Measurements from ENCODE around the gene FHOD1. TPM values are rescaled to one million over a fixed set of nuclear protein-coding genes. Genes with fewer than 3 reads are reported as not detected.
A peak's percentile ranks its signal among the peaks of the same experiment; 100 is the strongest.

Gene FHOD1
- total RNA-seq, 4 donors from 2014 or later, result 17.9 to 26.4 (median 24.3) TPM

GRCh38 chr16:67238278-67238575 lies 9.1 kb downstream of the FHOD1 start:
- Histone ChIP-seq H3K27ac (no peak overlapping the region), H3K36me3 (peaks cover 42 to 52% of the 10 kb centered on the region in 2 donors), H3K9me3 (no peaks in the 10 kb centered on the region), H3K27me3 (no peaks in the 10 kb centered on the region), H3K4me1 (peaks cover 30 to 37% of the 10 kb centered on the region in 2 donors), H3K4me3 (replicated peaks in 1 of 3) (no peak overlapping the region)
- 98 to 100% methylated on average over 2 to 3 of the region's 3 CpGs for WGBS, 2 donors
- DNase-seq, result no peak
- TF ChIP-seq POLR2A (IDR thresholded peaks at IDR 0.05) (no peak), CTCF (IDR thresholded peaks at IDR 0.05) (no peak)
- intact Hi-C loops (cut with DNase I), result no loop called here

- Histone ChIP-seq H3K4me1 (peaks cover 29 to 31% of the 10 kb centered on the region in 2 donors), H3K36me3 (peaks cover 43 to 54% of the 10 kb centered on the region in 2 donors), H3K27ac (no peak overlapping the region), H3K9me3 (no peaks in the 10 kb centered on the region), H3K27me3 (no peaks in the 10 kb centered on the region), H3K4me3 (replicated peaks in 1 of 3) (no peak overlapping the region)
- no peak for DNase-seq
- intact Hi-C loops (cut with DNase I), result no loop called here
- TF ChIP-seq CTCF (IDR thresholded peaks at IDR 0.05), result no peak
- TF ChIP-seq POLR2A (IDR thresholded peaks at IDR 0.05), result no peak
- 84 to 89% methylated on average over 16 of the region's 16 CpGs for WGBS, 2 donors
Observed at GRCh38 chr16:67237396-67238277, 9.6 kb downstream of the FHOD1 start.

- DNase-seq, result peak in 1 of 2 donors; percentile 17
- 87 to 88% methylated on average over 45 to 47 of the region's 50 CpGs for WGBS, 2 donors
- intact Hi-C loops (cut with DNase I), result no loop called here
Observed at GRCh38 chr16:67236563-67237395, 10.5 kb downstream of the FHOD1 start.

GRCh38 chr16:67235816-67236562 lies 11.3 kb downstream of the FHOD1 start:
- no peak overlapping the region for H3K4me3 ChIP-seq (replicated peaks in 1 of 3)
- H3K9me3 ChIP-seq, result no peaks in the 10 kb centered on the region
- no peaks in the 10 kb centered on the region for H3K27me3 ChIP-seq
- intact Hi-C loops (cut with DNase I), result no loop called here
- DNase-seq, result no peak
- WGBS, 2 donors, result 87 to 89% methylated on average over 17 of the region's 17 CpGs
- no peak for TF ChIP-seq POLR2A (IDR thresholded peaks at IDR 0.05)
- H3K4me1 ChIP-seq, result peaks cover 13 to 15% of the 10 kb centered on the region in 2 donors
- H3K27ac ChIP-seq, result no peak overlapping the region
- peaks cover 54 to 64% of the 10 kb centered on the region in 2 donors for H3K36me3 ChIP-seq

More at GRCh38 chr16:67236563-67237395, 10.5 kb downstream of the FHOD1 start:
- H3K4me3 ChIP-seq (replicated peaks in 1 of 3), result no peak overlapping the region
- no peak overlapping the region for H3K27ac ChIP-seq
- no peaks in the 10 kb centered on the region for H3K9me3 ChIP-seq
- TF ChIP-seq POLR2A (IDR thresholded peaks at IDR 0.05) (no peak), CTCF (IDR thresholded peaks at IDR 0.05) (no peak)
- no peaks in the 10 kb centered on the region for H3K27me3 ChIP-seq
- peaks cover 46 to 56% of the 10 kb centered on the region in 2 donors for H3K36me3 ChIP-seq
- peaks cover 21 to 22% of the 10 kb centered on the region in 2 donors for H3K4me1 ChIP-seq

GRCh38 chr16:67234180-67234597 lies 13.1 kb downstream of the FHOD1 start:
- intact Hi-C loops (cut with DNase I), result no loop called here
- Histone ChIP-seq H3K36me3 (peaks cover 72 to 80% of the 10 kb centered on the region in 2 donors), H3K4me3 (replicated peaks in 1 of 3) (no peak overlapping the region), H3K27ac (no peak overlapping the region), H3K4me1 (no peaks in the 10 kb centered on the region), H3K27me3 (no peaks in the 10 kb centered on the region), H3K9me3 (no peaks in the 10 kb centered on the region)
- DNase-seq, result no peak
- 92 to 96% methylated on average over 9 to 10 of the region's 10 CpGs for WGBS, 2 donors
- TF ChIP-seq CTCF (IDR thresholded peaks at IDR 0.05), result no peak
- TF ChIP-seq POLR2A (IDR thresholded peaks at IDR 0.05), result no peak
